Colonic mucosa (tissue), 4 donors: ENCODE data around the gene LARP4B. TPM values are rescaled to one million over a fixed set of nuclear protein-coding genes. Genes with fewer than 3 reads are reported as not detected.
A peak's percentile ranks its signal among the peaks of the same experiment; 100 is the strongest.

Source experiments
- DNase-seq: peaks from one replicate; pipeline ENCODE4 v3.0.0-alpha.2; 2020
- H3K27ac ChIP-seq: fragments of 200-600 bp; one replicate; pipeline ENCODE4 v1.8.0; 2021
- H3K27me3 ChIP-seq: fragments of 200-600 bp; one replicate; pipeline ENCODE4 v1.8.0; 2021
- H3K36me3 ChIP-seq: fragments of 200-600 bp; one replicate; pipeline ENCODE4 v1.8.0; 2021
- H3K4me1 ChIP-seq: fragments of 200-600 bp; one replicate; pipeline ENCODE4 v1.8.0; 2021; ENCODE audit warnings: mild to moderate bottlenecking
- H3K4me3 ChIP-seq: fragments of 200-600 bp; one replicate; pipeline ENCODE4 v1.8.0; 2021
- H3K9ac ChIP-seq, 2 donors: one replicate each; pipeline ENCODE4 v1.7.0; 2013; ENCODE audit warnings: control low read depth in 2 of 2, low read depth in 2 of 2, low read length in 2 of 2
- H3K9me3 ChIP-seq: fragments of 200-600 bp; one replicate; pipeline ENCODE4 v1.8.0; 2021
- CTCF ChIP-seq: fragments of 200-600 bp; IDR thresholded peaks from one replicate; pipeline ENCODE4 v1.8.0; 2022; ENCODE audit warnings: antibody characterized with exemption, mild to moderate bottlenecking
- intact Hi-C: fragments of 100-400 bp; cut with DNase I; formaldehyde crosslinking; loops from one replicate; pipeline ENCODE4 v1.14.1; 2022
- total RNA-seq, 2 donors: library from RNA; stranded (reverse); fragmentation: NEBNext Ultra II Directional in 1 of 2; extraction: Animal tissue kit (Norgen Biotek cat#: 25700) in 1 of 2; gene quantifications; one replicate each; pipeline ENCODE4 v1.2.1, GENCODE V29; 2021
- donor health status: healthy.
- donor health status: DM: no; HTN: no; CAD: no.
- donor health status: DM: no; HTN: no; CAD: no.

Gene LARP4B
- total RNA-seq, 2 donors from 2014 or later: 129 to 136 TPM

GRCh38 chr10:782751-783648 lies 148.5 kb downstream of the LARP4B start:
- H3K27me3 ChIP-seq: peaks cover 6% of the 10 kb centered on the region
- H3K4me3 ChIP-seq: no peak overlapping the region
- peak; percentile 13 for DNase-seq
- H3K36me3 ChIP-seq: no peaks in the 10 kb centered on the region
- H3K9ac ChIP-seq: no peak overlapping the region
- no peaks in the 10 kb centered on the region for H3K4me1 ChIP-seq
- no peak for TF ChIP-seq CTCF
- intact Hi-C loops: no loop called here
- no peak overlapping the region for H3K27ac ChIP-seq
- H3K9me3 ChIP-seq: no peaks in the 10 kb centered on the region

- no peaks in the 10 kb centered on the region for H3K4me1 ChIP-seq
- no peak overlapping the region for H3K9ac ChIP-seq
- no peaks in the 10 kb centered on the region for H3K9me3 ChIP-seq
- no peaks in the 10 kb centered on the region for H3K36me3 ChIP-seq
- H3K4me3 ChIP-seq: no peak overlapping the region
- intact Hi-C loops: no loop called here
- no peak for TF ChIP-seq CTCF
- no peak overlapping the region for H3K27ac ChIP-seq
- peaks cover 6% of the 10 kb centered on the region for H3K27me3 ChIP-seq
- no peak for DNase-seq
These were observed 150.7 kb downstream of the LARP4B start for GRCh38 chr10:780536-781524.

GRCh38 chr10:778626-779330 lies 152.7 kb downstream of the LARP4B start:
- H3K4me3 ChIP-seq: no peak overlapping the region
- H3K27me3 ChIP-seq: no peaks in the 10 kb centered on the region
- TF ChIP-seq CTCF: no peak
- H3K9ac ChIP-seq: no peak overlapping the region
- intact Hi-C loops: no loop called here
- H3K4me1 ChIP-seq: no peaks in the 10 kb centered on the region
- DNase-seq: no peak
- H3K9me3 ChIP-seq: no peaks in the 10 kb centered on the region
- H3K27ac ChIP-seq: no peak overlapping the region
- no peaks in the 10 kb centered on the region for H3K36me3 ChIP-seq

- intact Hi-C loops: no loop called here
- DNase-seq: no peak
These were observed 153.5 kb downstream of the LARP4B start for GRCh38 chr10:777913-778479.

More at GRCh38 chr10:777913-778479, 153.5 kb downstream of the LARP4B start:
- no peak overlapping the region for H3K4me3 ChIP-seq
- no peak overlapping the region for H3K27ac ChIP-seq
- no peak overlapping the region for H3K9ac ChIP-seq
- H3K36me3 ChIP-seq: no peaks in the 10 kb centered on the region
- H3K9me3 ChIP-seq: no peaks in the 10 kb centered on the region
- H3K27me3 ChIP-seq: no peaks in the 10 kb centered on the region
- no peak for TF ChIP-seq CTCF
- H3K4me1 ChIP-seq: no peaks in the 10 kb centered on the region
